NCI-H146 (cell line): ENCODE data around the gene CD63.
A peak's percentile ranks its signal among the peaks of the same experiment; 100 is the strongest.

ENCODE experiments used
- DNase-seq: peaks from one replicate; lab custom pipeline; 2025; lab: John Stamatoyannopoulos, UW

The CD63 gene

GRCh38 chr12:55686366-55687010 is 42.3 kb downstream of the CD63 start:
- DNase-seq = no peak

GRCh38 chr12:55685671-55686070 is 43.1 kb downstream of the CD63 start:
- DNase-seq = no peak

DNA sequence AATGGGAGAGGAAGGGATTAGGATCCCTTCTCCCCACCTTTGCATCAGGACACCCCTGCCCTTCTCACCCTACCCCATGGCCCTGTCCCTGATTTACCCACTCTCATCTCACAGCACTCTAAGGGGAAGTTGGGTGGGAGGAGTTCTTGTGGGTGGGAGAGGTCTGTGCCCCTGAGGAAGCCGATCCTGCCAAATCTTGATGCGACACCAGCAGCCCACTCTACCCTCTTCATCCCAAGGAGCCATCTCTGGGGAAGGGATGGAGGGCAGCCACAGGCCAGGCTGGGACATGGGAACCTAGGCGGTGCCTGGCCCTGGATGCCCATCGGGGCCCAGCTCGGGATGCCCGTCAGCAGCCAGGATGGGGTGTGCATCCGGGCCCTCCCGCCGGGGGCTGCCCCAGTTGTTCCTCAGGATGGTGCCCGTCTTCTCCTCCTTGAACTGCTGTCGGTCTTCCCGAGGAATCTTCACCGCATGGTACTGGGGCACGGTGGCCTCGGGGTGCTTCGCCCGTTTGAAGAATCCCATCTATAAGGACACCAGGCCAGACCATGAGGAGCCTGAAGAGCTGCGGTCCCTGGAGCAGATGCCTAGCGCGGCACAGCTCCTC is 43.9 kb downstream of the CD63 start:
- DNase-seq = no peak

DNA sequence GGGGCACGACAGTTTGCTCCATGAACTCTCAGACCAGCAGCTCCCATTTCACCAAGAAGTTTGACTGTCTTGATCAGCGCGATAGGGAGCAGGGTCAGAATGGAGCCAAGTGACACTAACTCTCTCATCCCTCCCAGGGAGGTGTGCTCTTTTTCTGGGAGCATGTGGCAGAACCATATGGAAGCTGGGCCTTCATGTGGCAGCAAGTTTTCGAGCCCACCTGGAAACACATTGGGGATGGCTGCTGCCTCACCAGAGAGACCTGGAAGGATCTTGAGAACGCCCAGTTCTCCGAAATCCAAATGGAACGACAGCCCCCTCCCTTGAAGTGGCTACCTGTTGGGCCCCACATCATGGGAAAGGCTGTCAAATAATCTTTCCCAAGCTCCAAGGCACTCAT is 45.1 kb downstream of the CD63 start:
- DNase-seq = no peak

DNA sequence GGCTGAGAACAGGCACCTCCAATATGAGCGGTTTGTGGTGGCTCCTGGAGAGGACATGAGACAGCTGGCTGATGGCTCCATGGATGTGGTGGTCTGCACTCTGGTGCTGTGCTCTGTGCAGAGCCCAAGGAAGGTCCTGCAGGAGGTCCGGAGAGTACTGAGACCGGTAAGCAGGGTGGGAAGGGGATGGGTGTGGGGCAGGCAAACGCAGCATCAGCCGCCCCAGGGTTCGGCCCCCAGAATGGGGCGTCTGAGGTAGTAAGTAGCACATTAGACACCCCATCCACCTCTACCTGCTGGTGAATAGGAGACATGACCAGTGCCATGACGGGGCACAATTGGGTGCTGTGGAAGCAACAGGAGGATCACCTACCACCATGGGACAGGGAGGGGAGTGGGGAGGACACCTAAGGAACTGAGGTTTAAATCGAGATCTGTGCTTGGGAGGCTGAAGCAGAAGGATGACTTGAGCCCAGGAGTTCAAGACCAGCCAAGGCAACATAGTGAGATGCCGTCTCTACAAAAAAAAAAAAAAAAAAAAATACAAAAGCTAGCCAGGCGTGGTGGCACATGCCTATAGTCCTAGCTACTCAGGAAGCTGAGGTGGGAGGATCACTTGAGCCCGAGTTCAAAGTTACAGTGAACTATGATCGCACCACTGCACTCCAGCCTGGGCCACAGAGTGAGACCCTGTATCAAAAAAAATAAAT is 46.6 kb downstream of the CD63 start:
- no peak for DNase-seq

- DNase-seq = peak; percentile 55
Observed at GRCh38 chr12:55681142-55682077, 47.4 kb downstream of the CD63 start.

GRCh38 chr12:55679691-55680090 is 49.1 kb downstream of the CD63 start:
- DNase-seq = no peak

- no peak for DNase-seq
Observed at GRCh38 chr12:55676707-55677106, 52.1 kb downstream of the CD63 start.

GRCh38 chr12:55675666-55676065 is 53.1 kb downstream of the CD63 start:
- no peak for DNase-seq
